ENCODE results near the gene NUDT16L1. TPM values are rescaled to one million over a fixed set of nuclear protein-coding genes. Genes with fewer than 3 reads are reported as not detected.

Gene NUDT16L1
- total RNA-seq, 1 experiment from 2014 or later: 49.9 TPM

- BruUV-seq (replicated peaks): no TSS peak
- intact Hi-C loops (cut with micrococcal nuclease): no loop called here
- Histone ChIP-seq H3K79me2 (ENCODE audit: low read length) (no peaks in the 10 kb centered on the region), H4K20me1 (ENCODE audit: low read length) (no peaks in the 10 kb centered on the region), H3F3A (ENCODE audit: low read length, unreplicated experiment) (no peaks in the 10 kb centered on the region), H3K9ac (ENCODE audit: low read length) (no peak overlapping the region), H3K36me3 (ENCODE audit: low read depth, low read length) (no peaks in the 10 kb centered on the region), H3K4me3 (ENCODE audit: low read length) (no peak overlapping the region), H3K4me1 (ENCODE audit: insufficient read depth, low read length) (no peaks in the 10 kb centered on the region; the same call in 1 of the 2 replicates), H3K27ac (ENCODE audit: low read length) (no peak overlapping the region), H2AFZ (ENCODE audit: low read length) (no peak overlapping the region), H3K27me3 (ENCODE audit: low read length) (no peaks in the 10 kb centered on the region), H3K4me2 (ENCODE audit: low read length) (no peak overlapping the region), H3K9me2 (replicated peaks; ENCODE audit: low read length) (no peaks in the 10 kb centered on the region), H3K9me3 (ENCODE audit: low read length) (no peaks in the 10 kb centered on the region)
- ATAC-seq (no peak), DNase-seq (no peak)
- no peak for TF ChIP-seq CTCF (conservative IDR thresholded peaks at IDR 0.05; ENCODE audit: low read depth, low read length)
- no peak for TF ChIP-seq EZH2 (IDR thresholded peaks at IDR 0.05; ENCODE audit: low read length, unreplicated experiment)
- no peak for TF ChIP-seq EZH2phosphoT487 (IDR thresholded peaks at IDR 0.05; ENCODE audit: borderline replicate concordance, low read length)
- ChIA-PET CTCF (interaction anchor here (0.5 kb wide), 1 partner anchor 405 kb away, joined by 4 read pairs; no protein-coding TSS in a partner anchor), POLR2A (ENCODE audit: unreplicated experiment) (no interaction called here)
These were observed 33.7 kb upstream of the NUDT16L1 start for GRCh38 chr16:4659363-4660353.

GRCh38 chr16:4660454-4661007 lies 32.8 kb upstream of the NUDT16L1 start:
- no peak overlapping the region for H3K9ac ChIP-seq (ENCODE audit: low read length)
- no peaks in the 10 kb centered on the region for H3K9me2 ChIP-seq (replicated peaks; ENCODE audit: low read length)
- no peak overlapping the region for H3K27ac ChIP-seq (ENCODE audit: low read length)
- H3K9me3 ChIP-seq (ENCODE audit: low read length): no peaks in the 10 kb centered on the region
- H3K4me2 ChIP-seq (ENCODE audit: low read length): no peak overlapping the region
- H3K36me3 ChIP-seq (ENCODE audit: low read depth, low read length): no peaks in the 10 kb centered on the region
- DNase-seq (no peak), ATAC-seq (no peak)
- H2AFZ ChIP-seq (ENCODE audit: low read length): no peak overlapping the region
- no peak for TF ChIP-seq CTCF (conservative IDR thresholded peaks at IDR 0.05; ENCODE audit: low read depth, low read length)
- no peak for TF ChIP-seq EZH2phosphoT487 (IDR thresholded peaks at IDR 0.05; ENCODE audit: borderline replicate concordance, low read length)
- no peak for TF ChIP-seq EZH2 (IDR thresholded peaks at IDR 0.05; ENCODE audit: low read length, unreplicated experiment)
- no peak overlapping the region for H3K4me3 ChIP-seq (ENCODE audit: low read length)
- no peaks in the 10 kb centered on the region for H4K20me1 ChIP-seq (ENCODE audit: low read length)
- H3K79me2 ChIP-seq (ENCODE audit: low read length): no peaks in the 10 kb centered on the region
- H3K4me1 ChIP-seq (ENCODE audit: insufficient read depth, low read length): no peaks in the 10 kb centered on the region; the same call in 1 of the 2 replicates
- POLR2A ChIA-PET (ENCODE audit: unreplicated experiment): no interaction called here
- CTCF ChIA-PET: interaction anchor here (0.5 kb wide), 1 partner anchor 406 kb away, joined by 4 read pairs; no protein-coding TSS in a partner anchor
- intact Hi-C loops (cut with micrococcal nuclease): no loop called here
- H3K27me3 ChIP-seq (ENCODE audit: low read length): no peaks in the 10 kb centered on the region
- no peaks in the 10 kb centered on the region for H3F3A ChIP-seq (ENCODE audit: low read length, unreplicated experiment)
- no TSS peak for BruUV-seq (replicated peaks)

All from PC-3 (cell line).